Ishikawa (cell line): ENCODE data around the gene CYTH4.

Experiments
- CEBPB ChIP-seq: IDR thresholded peaks from 2 replicates; pipeline ENCODE4 v1.6.1; 2012
- CREB1 ChIP-seq: IDR thresholded peaks from 2 replicates; pipeline ENCODE4 v1.6.1; 2012; ENCODE audit warnings: low read depth
- EGR1 ChIP-seq: IDR thresholded peaks from 2 replicates; pipeline ENCODE4 v1.6.1; 2012
- EP300 ChIP-seq: IDR thresholded peaks from 2 replicates; pipeline ENCODE4 v1.6.1; 2012; ENCODE audit warnings: borderline replicate concordance
- FOXM1 ChIP-seq: IDR thresholded peaks from 2 replicates; pipeline ENCODE4 v1.6.1; 2012; ENCODE audit warnings: low read depth, borderline replicate concordance
- NFIC ChIP-seq: IDR thresholded peaks from 2 replicates; pipeline ENCODE4 v1.6.1; 2012
- RAD21 ChIP-seq: IDR thresholded peaks from 2 replicates; pipeline ENCODE4 v1.6.1; 2012; ENCODE audit warnings: low read depth
- TAF1 ChIP-seq: IDR thresholded peaks from 2 replicates; pipeline ENCODE4 v1.6.1; 2012; ENCODE audit warnings: low read depth, mild to moderate bottlenecking
- TCF12 ChIP-seq: IDR thresholded peaks from 2 replicates; pipeline ENCODE4 v1.6.1; 2012; ENCODE audit warnings: low read depth
- TEAD4 ChIP-seq: IDR thresholded peaks from 2 replicates; pipeline ENCODE4 v1.6.1; 2012
- YY1 ChIP-seq: IDR thresholded peaks from 2 replicates; pipeline ENCODE4 v1.6.1; 2012; ENCODE audit warnings: low read depth
- ZBTB7A ChIP-seq: IDR thresholded peaks from 2 replicates; pipeline ENCODE4 v1.6.1; 2012; ENCODE audit warnings: low read depth
- TF ChIP-seq, protein P1 (sequence below): IDR thresholded peaks from 2 replicates; pipeline ENCODE4 v1.6.1; 2012; ENCODE audit warnings: low read depth, mild to moderate bottlenecking
- TF ChIP-seq, protein P2 (sequence below): IDR thresholded peaks from 2 replicates; pipeline ENCODE4 v1.6.1; 2012
- TF ChIP-seq, protein P3 (sequence below): IDR thresholded peaks from 2 replicates; pipeline ENCODE4 v1.6.1; 2012

CYTH4 gene

GRCh38 chr22:37356922-37357321 is 74.6 kb downstream of the CYTH4 start:
- TF ChIP-seq RAD21, result no peak
- TF ChIP-seq NFIC, result no peak
- TF ChIP-seq CREB1, result no peak
- no peak for TF ChIP-seq YY1
- no peak for TF ChIP-seq FOXM1
- no peak for TF ChIP-seq TAF1
- TF ChIP-seq EGR1, result no peak

DNA sequence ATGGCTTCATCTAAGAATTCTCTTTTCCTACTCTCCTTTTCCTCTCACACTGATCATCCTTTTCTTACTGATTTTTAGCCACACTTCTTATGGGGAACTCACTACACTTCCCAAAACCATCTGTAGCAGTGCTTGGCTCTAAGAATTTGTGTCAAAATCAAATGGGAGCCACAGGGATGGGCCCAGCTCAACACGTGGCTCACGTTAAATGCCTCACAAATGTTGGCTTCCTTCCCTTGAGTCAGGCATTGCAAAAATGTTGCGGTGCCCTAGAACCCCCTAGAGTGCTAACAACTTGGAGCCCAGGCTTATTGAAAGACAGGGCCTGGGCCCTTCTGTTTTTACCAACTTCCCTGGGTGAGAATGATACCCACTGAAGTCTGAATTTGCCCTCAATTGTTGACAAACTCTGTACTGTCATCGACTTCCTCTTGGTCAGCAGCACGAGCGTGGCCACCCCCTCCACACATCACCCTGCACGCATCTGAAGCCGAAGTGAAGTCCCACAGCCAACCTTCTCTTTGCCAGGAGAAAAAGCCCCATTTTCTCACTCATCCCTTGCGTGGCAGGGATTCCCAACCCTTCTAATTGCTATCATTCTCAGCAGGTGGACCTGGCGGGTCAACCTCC is 75.3 kb downstream of the CYTH4 start:
- TF ChIP-seq, protein P1, sequence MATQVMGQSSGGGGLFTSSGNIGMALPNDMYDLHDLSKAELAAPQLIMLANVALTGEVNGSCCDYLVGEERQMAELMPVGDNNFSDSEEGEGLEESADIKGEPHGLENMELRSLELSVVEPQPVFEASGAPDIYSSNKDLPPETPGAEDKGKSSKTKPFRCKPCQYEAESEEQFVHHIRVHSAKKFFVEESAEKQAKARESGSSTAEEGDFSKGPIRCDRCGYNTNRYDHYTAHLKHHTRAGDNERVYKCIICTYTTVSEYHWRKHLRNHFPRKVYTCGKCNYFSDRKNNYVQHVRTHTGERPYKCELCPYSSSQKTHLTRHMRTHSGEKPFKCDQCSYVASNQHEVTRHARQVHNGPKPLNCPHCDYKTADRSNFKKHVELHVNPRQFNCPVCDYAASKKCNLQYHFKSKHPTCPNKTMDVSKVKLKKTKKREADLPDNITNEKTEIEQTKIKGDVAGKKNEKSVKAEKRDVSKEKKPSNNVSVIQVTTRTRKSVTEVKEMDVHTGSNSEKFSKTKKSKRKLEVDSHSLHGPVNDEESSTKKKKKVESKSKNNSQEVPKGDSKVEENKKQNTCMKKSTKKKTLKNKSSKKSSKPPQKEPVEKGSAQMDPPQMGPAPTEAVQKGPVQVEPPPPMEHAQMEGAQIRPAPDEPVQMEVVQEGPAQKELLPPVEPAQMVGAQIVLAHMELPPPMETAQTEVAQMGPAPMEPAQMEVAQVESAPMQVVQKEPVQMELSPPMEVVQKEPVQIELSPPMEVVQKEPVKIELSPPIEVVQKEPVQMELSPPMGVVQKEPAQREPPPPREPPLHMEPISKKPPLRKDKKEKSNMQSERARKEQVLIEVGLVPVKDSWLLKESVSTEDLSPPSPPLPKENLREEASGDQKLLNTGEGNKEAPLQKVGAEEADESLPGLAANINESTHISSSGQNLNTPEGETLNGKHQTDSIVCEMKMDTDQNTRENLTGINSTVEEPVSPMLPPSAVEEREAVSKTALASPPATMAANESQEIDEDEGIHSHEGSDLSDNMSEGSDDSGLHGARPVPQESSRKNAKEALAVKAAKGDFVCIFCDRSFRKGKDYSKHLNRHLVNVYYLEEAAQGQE, result no peak
- no peak for TF ChIP-seq CREB1
- no peak for TF ChIP-seq TAF1
- no peak for TF ChIP-seq EGR1
- no peak for TF ChIP-seq YY1
- TF ChIP-seq, protein P2, sequence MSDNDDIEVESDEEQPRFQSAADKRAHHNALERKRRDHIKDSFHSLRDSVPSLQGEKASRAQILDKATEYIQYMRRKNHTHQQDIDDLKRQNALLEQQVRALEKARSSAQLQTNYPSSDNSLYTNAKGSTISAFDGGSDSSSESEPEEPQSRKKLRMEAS, result no peak
- TF ChIP-seq CEBPB, result no peak
- no peak for TF ChIP-seq RAD21
- TF ChIP-seq FOXM1, result no peak
- no peak for TF ChIP-seq EP300
- no peak for TF ChIP-seq TEAD4
- no peak for TF ChIP-seq TCF12
- TF ChIP-seq, protein P3, sequence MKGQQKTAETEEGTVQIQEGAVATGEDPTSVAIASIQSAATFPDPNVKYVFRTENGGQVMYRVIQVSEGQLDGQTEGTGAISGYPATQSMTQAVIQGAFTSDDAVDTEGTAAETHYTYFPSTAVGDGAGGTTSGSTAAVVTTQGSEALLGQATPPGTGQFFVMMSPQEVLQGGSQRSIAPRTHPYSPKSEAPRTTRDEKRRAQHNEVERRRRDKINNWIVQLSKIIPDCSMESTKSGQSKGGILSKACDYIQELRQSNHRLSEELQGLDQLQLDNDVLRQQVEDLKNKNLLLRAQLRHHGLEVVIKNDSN, result no peak
- TF ChIP-seq ZBTB7A, result no peak
- TF ChIP-seq NFIC, result no peak

GRCh38 chr22:37358386-37358785 is 76.1 kb downstream of the CYTH4 start:
- TF ChIP-seq YY1 (no peak), TAF1 (no peak), FOXM1 (no peak), CEBPB (no peak), NFIC (no peak), EGR1 (no peak), RAD21 (no peak), CREB1 (no peak), EP300 (no peak), TCF12 (no peak), ZBTB7A (no peak)
- TF ChIP-seq, protein P1, result no peak
- TF ChIP-seq, protein P2, result no peak
- TF ChIP-seq, protein P3, result no peak

DNA sequence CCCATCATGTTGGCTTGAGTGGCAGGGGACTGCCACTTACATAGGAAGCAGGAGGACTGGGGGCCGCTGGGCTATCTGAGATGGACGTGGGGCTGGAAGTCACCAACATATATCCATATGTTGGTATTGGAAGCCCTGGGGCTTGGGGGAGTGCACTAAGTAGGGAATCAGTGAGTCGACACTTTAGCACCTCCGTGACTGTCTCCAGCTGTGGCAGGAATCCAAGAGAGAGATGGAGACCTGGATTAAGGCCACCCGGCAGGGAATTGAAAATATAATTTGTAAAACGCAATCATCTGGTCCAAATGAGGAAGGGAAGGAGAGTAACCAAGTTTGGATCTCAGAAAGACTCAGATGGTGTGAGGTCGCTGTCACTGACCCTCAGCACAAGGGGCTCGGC is 76.6 kb downstream of the CYTH4 start:
- no peak for TF ChIP-seq CEBPB
- TF ChIP-seq ZBTB7A, result no peak
- TF ChIP-seq YY1, result no peak
- no peak for TF ChIP-seq EP300
- TF ChIP-seq TCF12, result no peak
- TF ChIP-seq, protein P3, result no peak
- TF ChIP-seq, protein P2, result no peak
- TF ChIP-seq FOXM1, result no peak
- TF ChIP-seq, protein P1, result no peak
- TF ChIP-seq CREB1, result no peak
- TF ChIP-seq RAD21, result no peak
- no peak for TF ChIP-seq TEAD4
